Ishikawa (cell line): ENCODE results near the gene CELSR1.

Source experiments
- CEBPB ChIP-seq: IDR thresholded peaks from 2 replicates; pipeline ENCODE4 v1.6.1; 2012
- CREB1 ChIP-seq: IDR thresholded peaks from 2 replicates; pipeline ENCODE4 v1.6.1; 2012; ENCODE audit warnings: low read depth
- EGR1 ChIP-seq: IDR thresholded peaks from 2 replicates; pipeline ENCODE4 v1.6.1; 2012
- EP300 ChIP-seq: IDR thresholded peaks from 2 replicates; pipeline ENCODE4 v1.6.1; 2012; ENCODE audit warnings: borderline replicate concordance
- FOXM1 ChIP-seq: IDR thresholded peaks from 2 replicates; pipeline ENCODE4 v1.6.1; 2012; ENCODE audit warnings: low read depth, borderline replicate concordance
- NFIC ChIP-seq: IDR thresholded peaks from 2 replicates; pipeline ENCODE4 v1.6.1; 2012
- RAD21 ChIP-seq: IDR thresholded peaks from 2 replicates; pipeline ENCODE4 v1.6.1; 2012; ENCODE audit warnings: low read depth
- TAF1 ChIP-seq: IDR thresholded peaks from 2 replicates; pipeline ENCODE4 v1.6.1; 2012; ENCODE audit warnings: low read depth, mild to moderate bottlenecking
- TCF12 ChIP-seq: IDR thresholded peaks from 2 replicates; pipeline ENCODE4 v1.6.1; 2012; ENCODE audit warnings: low read depth
- TEAD4 ChIP-seq: IDR thresholded peaks from 2 replicates; pipeline ENCODE4 v1.6.1; 2012
- YY1 ChIP-seq: IDR thresholded peaks from 2 replicates; pipeline ENCODE4 v1.6.1; 2012; ENCODE audit warnings: low read depth
- ZBTB7A ChIP-seq: IDR thresholded peaks from 2 replicates; pipeline ENCODE4 v1.6.1; 2012; ENCODE audit warnings: low read depth
- TF ChIP-seq, protein P1 (sequence below): IDR thresholded peaks from 2 replicates; pipeline ENCODE4 v1.6.1; 2012
- TF ChIP-seq, protein P2 (sequence below): IDR thresholded peaks from 2 replicates; pipeline ENCODE4 v1.6.1; 2012
- TF ChIP-seq, protein P3 (sequence below): IDR thresholded peaks from 2 replicates; pipeline ENCODE4 v1.6.1; 2012; ENCODE audit warnings: low read depth, mild to moderate bottlenecking

CELSR1 gene

DNA sequence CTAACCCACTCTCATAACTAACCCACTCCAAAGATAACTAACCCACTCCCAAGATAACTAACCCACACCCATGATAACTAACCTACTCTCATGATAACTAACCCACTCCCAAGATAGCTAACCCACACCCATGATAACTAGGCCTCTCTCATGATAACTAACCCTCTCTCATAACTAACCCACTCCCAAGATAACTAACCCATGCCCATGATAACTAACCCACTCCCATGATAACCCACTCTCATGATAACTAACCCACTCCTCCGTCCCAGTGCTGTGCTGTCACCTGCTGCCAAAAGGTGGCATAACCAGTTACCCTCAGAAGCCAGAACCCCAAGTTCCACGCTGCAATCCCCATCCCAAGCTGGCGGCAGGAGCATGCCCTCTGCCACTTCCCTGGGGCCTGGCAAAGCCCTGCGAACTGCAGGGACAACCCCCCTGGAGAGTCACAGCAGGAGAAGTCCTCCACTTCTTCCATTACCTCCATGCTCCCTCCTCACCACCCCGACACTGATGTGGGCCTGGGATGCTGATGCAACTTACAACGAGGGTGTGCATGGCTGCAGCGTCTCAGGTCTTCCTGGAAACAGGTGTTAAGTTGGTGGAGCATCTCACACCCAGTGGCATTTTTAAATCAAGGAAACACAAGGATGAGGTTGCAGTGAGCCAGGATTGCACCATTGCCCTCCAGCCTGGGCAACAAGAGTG is 30.8 kb upstream of the CELSR1 start:
- TF ChIP-seq RAD21 (peak; percentile 30), YY1 (no peak)

DNA sequence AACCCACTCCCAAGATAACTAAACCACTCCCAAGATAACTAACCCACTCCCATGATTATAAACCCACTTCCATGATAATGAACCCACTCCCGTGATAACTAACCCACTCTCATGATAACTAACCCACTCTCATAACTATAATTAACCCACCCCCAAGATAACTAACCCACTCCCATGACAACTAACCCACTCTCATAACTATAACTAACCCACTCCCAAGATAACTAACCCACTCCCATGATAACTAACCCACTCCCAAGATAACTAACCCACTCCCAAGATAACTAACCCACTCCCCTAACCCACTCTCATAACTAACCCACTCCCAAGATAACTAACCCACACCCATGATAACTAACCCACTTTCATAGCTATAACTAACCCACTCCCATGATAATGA is 30.1 kb upstream of the CELSR1 start:
- no peak for TF ChIP-seq RAD21
- no peak for TF ChIP-seq CEBPB
- TF ChIP-seq FOXM1 = no peak
- TF ChIP-seq TEAD4 = no peak

DNA sequence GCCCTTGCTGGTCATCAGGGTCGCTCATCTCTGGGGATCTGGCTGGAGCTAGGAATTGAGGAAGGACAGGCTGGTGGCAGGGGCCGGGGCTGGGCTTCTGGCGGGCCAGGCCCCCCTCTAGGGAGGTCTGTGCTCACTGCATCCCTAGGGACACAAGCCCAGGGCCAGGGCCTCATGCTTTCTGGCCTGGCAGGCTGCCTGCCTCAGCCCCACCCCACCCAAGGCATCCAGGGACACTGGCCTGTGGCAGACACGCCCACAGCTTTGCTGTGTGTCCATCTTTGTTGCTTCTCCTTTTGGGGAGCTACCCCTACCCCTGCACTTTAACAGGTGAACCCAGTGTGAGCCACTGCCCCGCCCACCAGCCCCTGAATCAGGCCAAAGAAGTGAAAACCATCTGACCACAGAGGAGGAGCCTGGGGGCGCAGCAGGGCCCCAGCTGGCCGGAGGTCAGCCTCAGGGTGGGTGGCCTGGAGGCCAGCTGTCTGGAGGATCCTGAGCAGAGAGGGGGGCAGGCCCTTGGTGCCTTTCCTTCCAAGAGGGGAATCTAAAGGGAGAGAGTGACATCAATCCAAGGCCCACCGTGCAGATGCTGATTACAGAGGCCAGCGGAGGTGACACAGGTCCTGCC is 26.8 kb upstream of the CELSR1 start:
- TF ChIP-seq NFIC = no peak
- TF ChIP-seq EP300 = no peak
- no peak for TF ChIP-seq TAF1
- TF ChIP-seq YY1 = no peak

DNA sequence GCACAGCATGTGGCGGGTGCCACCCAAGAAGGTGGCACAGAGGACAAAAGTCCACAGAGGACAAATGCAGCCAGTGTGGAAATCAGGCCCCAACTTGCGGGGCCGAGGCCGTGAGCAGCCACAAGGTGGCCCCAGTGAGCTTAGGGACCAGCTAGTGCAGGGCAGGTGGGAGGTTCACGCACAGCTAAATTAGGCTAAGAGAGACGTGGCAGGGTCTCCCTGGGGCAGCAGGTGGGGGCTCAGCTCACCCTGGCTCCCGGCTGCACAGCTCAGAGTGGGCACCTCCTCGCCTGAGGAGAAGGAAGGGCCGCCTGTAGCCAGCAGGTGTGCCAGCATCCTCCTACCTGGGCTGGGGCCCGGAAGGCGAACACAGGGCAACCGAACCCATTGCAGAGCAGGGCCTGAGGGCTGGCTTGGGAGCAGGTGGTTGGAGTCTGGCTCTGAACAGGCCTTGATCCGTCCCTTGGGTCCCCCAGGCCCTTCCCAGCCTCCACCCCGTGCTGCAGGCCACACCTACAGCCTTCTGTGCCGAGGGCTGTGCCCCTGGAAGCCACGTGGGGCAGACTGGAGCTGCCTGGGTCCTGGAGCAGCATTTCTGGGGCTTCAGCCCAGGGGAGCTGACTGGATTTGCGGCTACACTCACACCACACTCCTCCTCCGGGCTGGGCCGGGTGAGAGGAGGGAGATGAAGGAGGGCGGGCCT is 26.1 kb upstream of the CELSR1 start:
- TF ChIP-seq RAD21 (peak; percentile 84), EGR1 (no peak)
- TF ChIP-seq, protein P1, sequence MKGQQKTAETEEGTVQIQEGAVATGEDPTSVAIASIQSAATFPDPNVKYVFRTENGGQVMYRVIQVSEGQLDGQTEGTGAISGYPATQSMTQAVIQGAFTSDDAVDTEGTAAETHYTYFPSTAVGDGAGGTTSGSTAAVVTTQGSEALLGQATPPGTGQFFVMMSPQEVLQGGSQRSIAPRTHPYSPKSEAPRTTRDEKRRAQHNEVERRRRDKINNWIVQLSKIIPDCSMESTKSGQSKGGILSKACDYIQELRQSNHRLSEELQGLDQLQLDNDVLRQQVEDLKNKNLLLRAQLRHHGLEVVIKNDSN = peak; percentile 48; the same call in 1 of the 2 replicates

DNA sequence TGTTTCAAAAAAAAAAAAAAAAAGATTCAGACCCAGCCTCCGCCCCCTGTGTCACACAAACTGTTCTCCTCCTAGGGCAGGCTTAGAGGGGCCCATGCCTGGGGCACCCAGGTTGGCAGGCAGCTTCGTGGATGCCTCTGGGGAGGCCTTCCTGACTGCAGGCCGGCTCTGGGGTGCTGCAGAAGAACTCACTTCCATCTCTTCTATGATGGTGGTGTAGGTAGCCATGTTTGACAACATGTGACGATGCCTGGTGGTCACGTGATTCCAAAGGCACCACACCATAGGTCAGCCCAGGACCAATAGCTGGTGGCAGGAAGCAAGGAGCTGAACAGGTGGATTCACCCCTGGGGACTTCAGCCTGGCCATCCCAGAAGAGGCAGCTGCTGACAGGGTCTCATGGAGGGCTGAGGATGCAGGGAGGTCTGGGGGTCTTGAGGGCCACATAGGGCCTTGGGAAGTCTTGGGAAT is 24.1 kb upstream of the CELSR1 start:
- TF ChIP-seq, protein P2, sequence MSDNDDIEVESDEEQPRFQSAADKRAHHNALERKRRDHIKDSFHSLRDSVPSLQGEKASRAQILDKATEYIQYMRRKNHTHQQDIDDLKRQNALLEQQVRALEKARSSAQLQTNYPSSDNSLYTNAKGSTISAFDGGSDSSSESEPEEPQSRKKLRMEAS = no peak
- peak; percentile 93 for TF ChIP-seq YY1
- TF ChIP-seq, protein P1 = peak; percentile 99

DNA sequence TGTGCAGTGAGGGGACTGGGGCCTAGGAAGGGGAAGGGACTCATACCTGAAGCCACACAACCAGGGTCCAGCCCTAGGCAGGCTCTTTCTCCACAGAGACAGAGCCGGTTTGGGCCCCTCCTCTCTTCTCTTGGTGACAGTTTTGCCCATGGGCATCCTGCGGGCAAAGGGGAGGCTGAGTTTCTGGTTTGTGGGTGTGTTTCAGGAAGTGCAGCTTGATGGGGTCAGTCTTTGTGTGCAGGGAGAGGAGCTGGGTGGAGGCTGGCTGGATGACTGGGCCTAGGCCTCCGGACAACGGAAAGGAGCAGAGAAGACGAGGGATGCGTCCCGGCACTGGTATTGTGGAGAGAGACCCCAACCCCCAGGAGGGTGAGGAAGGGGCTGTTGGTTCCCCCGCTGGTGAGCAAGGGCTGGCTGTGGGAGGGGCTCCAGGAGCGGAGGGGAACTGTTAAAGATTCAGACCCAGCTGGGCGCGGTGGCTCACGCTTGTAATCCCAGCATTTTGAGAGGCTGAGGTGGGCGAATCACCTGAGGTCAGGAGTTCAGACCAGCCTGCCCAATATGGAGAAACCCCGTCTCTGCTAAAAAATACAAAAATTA is 23.4 kb upstream of the CELSR1 start:
- TF ChIP-seq EGR1 (no peak), FOXM1 (no peak), CREB1 (no peak), TAF1 (no peak), NFIC (no peak), EP300 (no peak), YY1 (no peak), TCF12 (no peak), RAD21 (no peak), ZBTB7A (no peak), TEAD4 (no peak), CEBPB (no peak)
- TF ChIP-seq, protein P3, sequence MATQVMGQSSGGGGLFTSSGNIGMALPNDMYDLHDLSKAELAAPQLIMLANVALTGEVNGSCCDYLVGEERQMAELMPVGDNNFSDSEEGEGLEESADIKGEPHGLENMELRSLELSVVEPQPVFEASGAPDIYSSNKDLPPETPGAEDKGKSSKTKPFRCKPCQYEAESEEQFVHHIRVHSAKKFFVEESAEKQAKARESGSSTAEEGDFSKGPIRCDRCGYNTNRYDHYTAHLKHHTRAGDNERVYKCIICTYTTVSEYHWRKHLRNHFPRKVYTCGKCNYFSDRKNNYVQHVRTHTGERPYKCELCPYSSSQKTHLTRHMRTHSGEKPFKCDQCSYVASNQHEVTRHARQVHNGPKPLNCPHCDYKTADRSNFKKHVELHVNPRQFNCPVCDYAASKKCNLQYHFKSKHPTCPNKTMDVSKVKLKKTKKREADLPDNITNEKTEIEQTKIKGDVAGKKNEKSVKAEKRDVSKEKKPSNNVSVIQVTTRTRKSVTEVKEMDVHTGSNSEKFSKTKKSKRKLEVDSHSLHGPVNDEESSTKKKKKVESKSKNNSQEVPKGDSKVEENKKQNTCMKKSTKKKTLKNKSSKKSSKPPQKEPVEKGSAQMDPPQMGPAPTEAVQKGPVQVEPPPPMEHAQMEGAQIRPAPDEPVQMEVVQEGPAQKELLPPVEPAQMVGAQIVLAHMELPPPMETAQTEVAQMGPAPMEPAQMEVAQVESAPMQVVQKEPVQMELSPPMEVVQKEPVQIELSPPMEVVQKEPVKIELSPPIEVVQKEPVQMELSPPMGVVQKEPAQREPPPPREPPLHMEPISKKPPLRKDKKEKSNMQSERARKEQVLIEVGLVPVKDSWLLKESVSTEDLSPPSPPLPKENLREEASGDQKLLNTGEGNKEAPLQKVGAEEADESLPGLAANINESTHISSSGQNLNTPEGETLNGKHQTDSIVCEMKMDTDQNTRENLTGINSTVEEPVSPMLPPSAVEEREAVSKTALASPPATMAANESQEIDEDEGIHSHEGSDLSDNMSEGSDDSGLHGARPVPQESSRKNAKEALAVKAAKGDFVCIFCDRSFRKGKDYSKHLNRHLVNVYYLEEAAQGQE = no peak
- TF ChIP-seq, protein P1 = no peak
- TF ChIP-seq, protein P2 = no peak

DNA sequence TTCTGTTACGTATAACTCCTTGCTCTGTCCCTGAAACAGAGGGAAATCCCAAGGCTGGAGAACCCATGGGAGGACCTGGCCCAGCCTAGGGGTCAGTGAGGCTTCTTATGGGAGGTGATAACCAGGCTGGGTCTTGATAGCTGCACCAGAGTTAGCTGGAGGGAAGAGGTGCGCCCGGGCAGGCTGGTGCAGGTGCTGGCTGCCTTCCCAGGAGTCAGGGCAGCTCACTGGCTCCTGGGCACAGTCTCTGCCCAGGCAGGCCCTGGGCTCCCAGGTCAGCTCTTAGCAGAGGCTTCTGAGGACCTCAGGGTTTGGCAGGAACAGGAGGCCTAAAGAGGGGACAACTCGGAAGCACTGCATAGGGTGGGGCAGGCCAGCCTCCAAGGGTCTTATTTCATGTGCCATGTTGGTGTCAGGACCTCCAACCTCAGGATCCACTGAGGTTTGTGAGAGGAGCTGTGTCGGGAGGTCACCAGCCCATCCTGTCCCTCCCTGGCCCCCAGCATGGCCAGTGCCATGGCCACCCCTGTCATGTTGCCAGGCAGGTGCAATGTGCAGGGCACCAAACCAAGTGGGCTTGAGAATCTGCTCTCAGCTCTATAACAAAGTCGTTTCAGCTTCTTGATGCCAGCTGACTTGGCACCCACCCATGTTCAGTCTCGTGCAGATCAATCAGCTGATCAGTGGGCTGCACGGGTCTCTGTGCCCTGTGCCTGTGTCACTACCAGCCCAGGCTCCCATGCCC is 20.5 kb upstream of the CELSR1 start:
- TF ChIP-seq EP300 = no peak
- TF ChIP-seq NFIC = no peak
- no peak for TF ChIP-seq CREB1
- no peak for TF ChIP-seq CEBPB
- no peak for TF ChIP-seq EGR1
- no peak for TF ChIP-seq FOXM1
- no peak for TF ChIP-seq TAF1
- TF ChIP-seq, protein P2 = no peak
- no peak for TF ChIP-seq TCF12
